Mammary epithelial cell (primary cell): Measurements from ENCODE around the gene PIEZO2.

Experiments used
- CTCF ChIP-seq, 2 donors: IDR thresholded peaks in 1 of 2; conservative IDR thresholded peaks in 1 of 2; 2 replicates each; pipeline ENCODE4 v1.5.1; 2011 to 2012; ENCODE audit warnings: inconsistent platforms in 2 of 2, low read length in 2 of 2, mild to moderate bottlenecking in 2 of 2, control low read depth in 1 of 2, low read depth in 1 of 2; ENCODE audit not compliant: insufficient read depth in 1 of 2; ENCODE audit errors: extremely low read depth in 1 of 2
- EZH2 ChIP-seq: IDR thresholded peaks from 2 replicates; pipeline ENCODE4 v1.6.1; 2012; ENCODE audit warnings: low read length, inconsistent platforms, borderline replicate concordance

- TF ChIP-seq CTCF (conservative IDR thresholded peaks at IDR 0.05 in 1 of 2, IDR thresholded peaks at IDR 0.05 in 1 of 2; ENCODE audit: extremely low read depth in 1 of 2, insufficient read depth in 1 of 2, low read depth in 1 of 2, low read length in 2 of 2), result no peak
- TF ChIP-seq EZH2, result no peak
Measured at GRCh38 chr18:11002277-11002676, 147.1 kb downstream of the PIEZO2 start.
